Measurements from ENCODE around the gene TMEM132E.

TMEM132E gene

GRCh38 chr17:34668206-34668605 lies 88.8 kb downstream of the TMEM132E start:
- no peak for DNase-seq

- DNase-seq = no peak
These were observed 90.1 kb downstream of the TMEM132E start for GRCh38 chr17:34669511-34669910.

- DNase-seq = no peak
These were observed 91.2 kb downstream of the TMEM132E start for GRCh38 chr17:34670618-34671017.

GRCh38 chr17:34671191-34671590 lies 91.8 kb downstream of the TMEM132E start:
- DNase-seq = no peak

- DNase-seq = no peak
These were observed 92.9 kb downstream of the TMEM132E start for GRCh38 chr17:34672176-34672785.

- no peak for DNase-seq
These were observed 94.1 kb downstream of the TMEM132E start for GRCh38 chr17:34673516-34673915.

- DNase-seq = no peak
These were observed 94.9 kb downstream of the TMEM132E start for GRCh38 chr17:34673995-34674890.

GRCh38 chr17:34675143-34675542 lies 95.8 kb downstream of the TMEM132E start:
- DNase-seq = no peak

GRCh38 chr17:34675605-34676004 lies 96.2 kb downstream of the TMEM132E start:
- no peak for DNase-seq

GRCh38 chr17:34680151-34680550 lies 100.8 kb downstream of the TMEM132E start:
- DNase-seq = no peak

- DNase-seq = no peak
These were observed 102.9 kb downstream of the TMEM132E start for GRCh38 chr17:34682305-34682704.

- DNase-seq = no peak
These were observed 104.0 kb downstream of the TMEM132E start for GRCh38 chr17:34683390-34683789.

Measured in KG1 (cell line).